ENCODE results near the gene VASN.
"Not testable (repeated sequence)": the region's sequence is repeated elsewhere in the genome, so short reads cannot be mapped to it uniquely, and the experiment has no call there.

GRCh38 chr16:4344300-4344982 is 27.2 kb upstream of the VASN start:
- not testable (repeated sequence) for TF ChIP-seq CTCF, POLR2A (IDR thresholded peaks at IDR 0.05)
